Mucosa of rectum (tissue), 2 donors: Measurements from ENCODE around the gene BTBD10.

Source experiments
- H3K27ac ChIP-seq, 2 donors: one replicate each; pipeline ENCODE4 v1.7.0; 2013; ENCODE audit warnings: inconsistent platforms in 2 of 2, low read depth in 2 of 2, low read length in 2 of 2
- H3K27me3 ChIP-seq, 2 donors: one replicate each; pipeline ENCODE4 v1.7.0; 2013; ENCODE audit warnings: low read length in 2 of 2; ENCODE audit not compliant: control insufficient read depth in 2 of 2, insufficient read depth in 2 of 2
- H3K36me3 ChIP-seq, 2 donors: one replicate each; pipeline ENCODE4 v1.7.0; 2013; ENCODE audit warnings: low read length in 2 of 2; ENCODE audit not compliant: control insufficient read depth in 2 of 2, insufficient read depth in 2 of 2
- H3K4me1 ChIP-seq, 2 donors: one replicate each; pipeline ENCODE4 v1.7.0; 2013; ENCODE audit warnings: low read length in 2 of 2, mild to moderate bottlenecking in 1 of 2; ENCODE audit not compliant: control insufficient read depth in 2 of 2, insufficient read depth in 2 of 2
- H3K4me3 ChIP-seq, 2 donors: one replicate each; pipeline ENCODE4 v1.7.0; 2013; ENCODE audit warnings: low read length in 2 of 2
- H3K9ac ChIP-seq, 2 donors: one replicate each; pipeline ENCODE4 v1.7.0; 2013; ENCODE audit warnings: low read length in 2 of 2, low read depth in 1 of 2, mild to moderate bottlenecking in 1 of 2
- H3K9me3 ChIP-seq, 2 donors: one replicate each; pipeline ENCODE4 v1.7.0; 2013; ENCODE audit warnings: low read length in 2 of 2; ENCODE audit not compliant: control insufficient read depth in 2 of 2
- donor health status: healthy.
- donor health status: Normal muscosa, but diverticular disease.

BTBD10 gene

GRCh38 chr11:13462901-13463778 is at the start of gene BTBD10:
BTBD10 (minus strand) TSS chr11:13463222; CDS start chr11:13445124, 18,098 bp downstream.
- Histone ChIP-seq H3K9ac (peak within 1 kb of the TSS; percentile 93 to 95), H3K27me3 (peaks cover 0 to 2% of the 10 kb centered on the region in 2 donors), H3K4me3 (peak within 1 kb of the TSS; percentile 95 to 97), H3K4me1 (peaks cover 13 to 16% of the 10 kb centered on the region in 2 donors), H3K27ac (peak within 1 kb of the TSS; percentile 95 to 96), H3K36me3 (no peaks in the 10 kb centered on the region), H3K9me3 (no peaks in the 10 kb centered on the region)

- no peaks in the 10 kb centered on the region for H3K36me3 ChIP-seq
- peaks cover 0 to 6% of the 10 kb centered on the region in 2 donors for H3K4me1 ChIP-seq
- no peak overlapping the region for H3K4me3 ChIP-seq
- no peak overlapping the region for H3K27ac ChIP-seq
- H3K9ac ChIP-seq, result no peak overlapping the region
- no peaks in the 10 kb centered on the region for H3K9me3 ChIP-seq
- no peaks in the 10 kb centered on the region for H3K27me3 ChIP-seq
Observed at GRCh38 chr11:13503393-13503792, 40.4 kb upstream of the BTBD10 start.

DNA sequence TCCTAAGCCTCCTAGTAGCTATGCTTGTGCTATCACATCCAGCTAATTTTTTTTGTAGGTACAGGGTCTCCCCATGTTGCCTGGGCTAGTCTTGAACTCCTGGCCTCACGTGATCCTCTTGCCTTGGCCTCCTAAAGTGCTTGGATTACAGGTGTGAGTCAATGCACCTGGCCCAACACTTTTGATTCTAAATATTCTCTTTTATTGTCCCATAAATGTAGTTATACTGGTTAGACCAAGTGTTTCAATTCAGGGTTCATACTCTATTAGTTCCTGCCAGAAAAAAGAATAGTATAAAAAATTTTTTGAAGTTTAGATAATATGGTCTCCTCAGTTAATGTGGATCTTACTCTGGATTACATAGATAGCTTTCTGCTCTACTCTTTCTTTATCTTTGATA is 39.5 kb upstream of the BTBD10 start:
- Histone ChIP-seq H3K4me3 (no peak overlapping the region), H3K27me3 (no peaks in the 10 kb centered on the region), H3K27ac (no peak overlapping the region), H3K36me3 (no peaks in the 10 kb centered on the region), H3K9ac (no peak overlapping the region), H3K4me1 (peaks cover 0 to 6% of the 10 kb centered on the region in 2 donors), H3K9me3 (no peaks in the 10 kb centered on the region)

DNA sequence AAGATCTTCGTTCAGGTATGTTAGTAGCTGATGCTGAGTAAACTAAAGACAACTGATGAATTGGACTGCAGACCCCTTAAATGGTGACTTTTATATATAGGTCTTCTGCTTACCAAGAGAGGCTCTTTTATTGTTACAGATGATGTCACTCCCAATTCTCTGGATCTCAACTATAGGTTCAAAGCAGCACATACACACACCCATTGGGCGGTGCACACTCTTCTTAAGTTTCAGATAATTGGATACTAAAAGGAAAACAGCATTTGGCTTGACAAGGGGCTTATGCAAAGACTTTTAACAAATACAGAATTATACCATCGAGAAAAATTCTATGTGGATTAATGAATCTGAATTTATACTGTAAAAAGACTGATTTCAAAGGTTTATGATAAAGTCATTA is 32.9 kb upstream of the BTBD10 start, which contains the start of gene PTH:
TSS of gene PTH (minus strand) at position 69 of the 400 bp plus-strand sequence. CDS start 3,142 bp downstream, outside the sequence.
- Histone ChIP-seq H3K36me3 (no peaks in the 10 kb centered on the region), H3K9me3 (no peaks in the 10 kb centered on the region), H3K9ac (no peak within 1 kb of the TSS), H3K27ac (no peak within 1 kb of the TSS), H3K27me3 (peaks cover 0 to 2% of the 10 kb centered on the region in 2 donors), H3K4me3 (no peak within 1 kb of the TSS), H3K4me1 (no peaks in the 10 kb centered on the region)

DNA sequence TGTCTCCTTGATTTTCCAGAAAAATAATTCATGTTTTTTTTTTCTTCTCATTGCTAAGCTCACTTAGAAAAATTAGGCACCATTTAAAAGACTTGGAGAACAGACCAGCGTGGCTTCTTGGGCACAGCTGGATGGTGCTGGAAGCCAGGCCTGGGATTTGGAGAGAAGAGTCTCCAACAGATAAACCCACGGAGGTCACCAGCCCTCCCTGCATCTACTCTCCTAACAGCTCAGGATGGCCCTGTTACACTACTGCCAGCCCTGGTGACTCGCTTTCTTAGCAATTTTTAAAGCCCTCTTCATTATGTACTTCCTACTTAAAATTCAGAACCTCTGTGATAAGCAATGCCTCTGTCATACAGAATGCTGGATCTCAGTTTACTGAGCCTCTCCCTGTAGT is 31.0 kb upstream of the BTBD10 start:
- no peaks in the 10 kb centered on the region for H3K36me3 ChIP-seq

DNA sequence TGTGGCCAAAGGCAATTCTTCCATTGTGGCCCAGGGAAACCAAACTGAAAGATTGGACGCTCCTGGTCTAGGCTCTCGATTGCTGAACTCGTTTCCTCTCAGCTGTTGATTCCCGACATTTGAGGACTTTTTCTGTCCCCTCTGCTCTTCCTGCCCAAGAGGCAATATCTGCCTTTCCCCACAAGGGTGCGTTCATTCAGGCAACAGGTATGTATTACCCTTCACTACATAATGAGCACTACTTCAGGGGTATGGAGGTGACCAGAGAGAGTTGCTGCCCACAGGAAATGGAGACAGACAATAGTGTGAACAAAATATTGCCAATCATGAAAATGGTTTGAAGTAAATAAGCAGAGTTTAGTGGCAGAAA is 24.6 kb upstream of the BTBD10 start:
- Histone ChIP-seq H3K4me1 (no peaks in the 10 kb centered on the region), H3K36me3 (no peaks in the 10 kb centered on the region), H3K27ac (no peak overlapping the region), H3K4me3 (peak overlapping the region; percentile 9 to 59), H3K27me3 (no peaks in the 10 kb centered on the region), H3K9ac (peak overlapping the region; percentile 5 to 32), H3K9me3 (no peaks in the 10 kb centered on the region)

More for the DNA sequence above, 31.0 kb upstream of the BTBD10 start:
- H3K4me3 ChIP-seq, result no peak overlapping the region
- H3K27ac ChIP-seq, result no peak overlapping the region
- H3K9me3 ChIP-seq, result no peaks in the 10 kb centered on the region
- peaks cover 0 to 2% of the 10 kb centered on the region in 2 donors for H3K27me3 ChIP-seq
- H3K9ac ChIP-seq, result no peak overlapping the region
- H3K4me1 ChIP-seq, result no peaks in the 10 kb centered on the region

DNA sequence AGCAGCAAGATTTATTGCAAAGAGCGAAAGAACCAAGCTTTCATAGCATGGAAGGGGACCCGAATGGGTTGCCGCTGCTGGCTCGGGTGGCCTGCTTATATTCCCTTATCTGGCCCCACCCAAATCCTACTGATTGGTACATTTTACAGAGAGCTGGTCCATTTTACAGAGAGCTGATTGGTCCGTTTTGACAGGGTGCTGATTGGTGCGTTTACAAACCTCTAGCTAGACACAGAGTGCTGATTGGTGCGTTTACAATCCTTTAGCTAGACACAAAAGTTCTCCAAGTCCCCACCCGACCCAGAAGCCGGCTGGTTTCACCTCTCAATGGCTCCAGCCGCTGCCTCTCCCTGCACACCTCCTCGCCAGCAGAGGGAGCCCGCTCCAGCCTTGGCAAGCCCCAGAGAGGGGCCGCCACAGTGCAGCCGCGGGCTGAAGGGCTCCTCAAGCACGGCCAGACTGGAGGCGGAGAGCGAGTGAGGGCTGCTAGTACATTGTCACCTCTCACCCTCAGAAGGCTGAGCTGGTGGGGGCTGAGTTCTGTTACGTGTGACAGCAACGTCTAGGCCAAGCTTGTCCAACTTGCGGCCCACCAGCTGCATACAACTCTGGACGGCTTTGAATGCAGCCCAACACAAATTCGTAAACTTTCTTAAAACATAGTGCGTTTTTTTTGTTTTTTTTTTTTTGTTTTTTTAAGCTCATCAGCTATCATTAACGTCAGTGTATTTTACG is 24.1 kb upstream of the BTBD10 start:
- H3K4me1 ChIP-seq, result no peaks in the 10 kb centered on the region
- H3K27ac ChIP-seq, result no peak overlapping the region
- no peaks in the 10 kb centered on the region for H3K36me3 ChIP-seq
- H3K9me3 ChIP-seq, result no peaks in the 10 kb centered on the region
- no peaks in the 10 kb centered on the region for H3K27me3 ChIP-seq
- peak overlapping the region; percentile 5 to 32 for H3K9ac ChIP-seq
- peak overlapping the region; percentile 9 to 59 for H3K4me3 ChIP-seq

- Histone ChIP-seq H3K36me3 (no peaks in the 10 kb centered on the region), H3K9ac (no peak overlapping the region), H3K4me3 (no peak overlapping the region), H3K27me3 (no peaks in the 10 kb centered on the region), H3K27ac (no peak overlapping the region), H3K4me1 (no peaks in the 10 kb centered on the region), H3K9me3 (no peaks in the 10 kb centered on the region)
Observed at GRCh38 chr11:13480198-13480597, 17.2 kb upstream of the BTBD10 start.

- Histone ChIP-seq H3K27ac (no peak overlapping the region), H3K36me3 (no peaks in the 10 kb centered on the region), H3K9me3 (no peaks in the 10 kb centered on the region)
Observed at GRCh38 chr11:13479688-13480087, 16.7 kb upstream of the BTBD10 start.

DNA sequence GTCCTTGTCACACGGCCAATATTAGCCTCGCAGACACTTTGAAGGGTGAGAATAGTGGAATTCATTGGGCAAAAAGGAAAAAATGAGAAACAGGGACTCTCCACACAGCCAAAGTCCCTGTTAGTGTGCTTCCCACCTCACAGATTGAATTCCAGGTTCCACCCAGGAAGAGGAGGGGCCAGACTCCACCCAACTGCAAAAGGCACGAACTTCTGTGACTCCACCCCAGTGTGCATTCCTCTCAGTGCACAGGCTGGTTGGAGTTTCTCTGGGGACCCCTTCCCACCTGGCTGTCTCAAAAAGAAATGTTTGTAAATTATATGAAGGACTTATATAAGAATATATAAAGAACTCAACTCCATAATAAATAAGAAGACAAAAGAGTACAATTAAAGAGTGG is 12.1 kb upstream of the BTBD10 start:
- H3K4me1 ChIP-seq, result no peaks in the 10 kb centered on the region
- H3K27me3 ChIP-seq, result no peaks in the 10 kb centered on the region
- H3K9ac ChIP-seq, result no peak overlapping the region
- H3K4me3 ChIP-seq, result no peak overlapping the region
- H3K36me3 ChIP-seq, result no peaks in the 10 kb centered on the region
- no peak overlapping the region for H3K27ac ChIP-seq
- no peaks in the 10 kb centered on the region for H3K9me3 ChIP-seq

More at GRCh38 chr11:13479688-13480087, 16.7 kb upstream of the BTBD10 start:
- Histone ChIP-seq H3K9ac (no peak overlapping the region), H3K27me3 (no peaks in the 10 kb centered on the region), H3K4me1 (no peaks in the 10 kb centered on the region), H3K4me3 (no peak overlapping the region)
